Measurements from ENCODE around the gene MDH2. TPM values are rescaled to one million over a fixed set of nuclear protein-coding genes. Genes with fewer than 3 reads are reported as not detected.

MDH2 gene
- total RNA-seq, 1 donor from 2014 or later = 125 TPM

GRCh38 chr7:76060842-76061241, 12.9 kb downstream of the MDH2 start:
- ChIA-PET POLR2A (no interaction called here), CTCF (no interaction called here)
- Mint-ChIP-seq H3K27me3 (no peaks in the 10 kb centered on the region), H3K4me1 (no peaks in the 10 kb centered on the region), H3K4me3 (no peak overlapping the region), H3K27ac (no peak overlapping the region), H3K9me3 (no peaks in the 10 kb centered on the region), H3K36me3 (ENCODE audit: low read depth) (peaks cover 91% of the 10 kb centered on the region)
- no peak for DNase-seq
- no peak for TF ChIP-seq CTCF (IDR thresholded peaks at IDR 0.05)
- no peak for ATAC-seq (ENCODE audit: low read depth)
- intact Hi-C loops (cut with micrococcal nuclease) = no loop called here

- intact Hi-C loops (cut with micrococcal nuclease) = no loop called here
- ChIA-PET POLR2A (no interaction called here), CTCF (no interaction called here)
- TF ChIP-seq CTCF (IDR thresholded peaks at IDR 0.05) = no peak
- H3K36me3 Mint-ChIP-seq (ENCODE audit: low read depth) = peaks cover 95% of the 10 kb centered on the region
- ATAC-seq (ENCODE audit: low read depth) = no peak
- H3K4me1 Mint-ChIP-seq = no peaks in the 10 kb centered on the region
- H3K9me3 Mint-ChIP-seq = no peaks in the 10 kb centered on the region
- no peak for DNase-seq
- H3K4me3 Mint-ChIP-seq = no peak overlapping the region
- no peak overlapping the region for H3K27ac Mint-ChIP-seq
- H3K27me3 Mint-ChIP-seq = no peaks in the 10 kb centered on the region
Measured at GRCh38 chr7:76062254-76062653, 14.3 kb downstream of the MDH2 start.

- Mint-ChIP-seq H3K27me3 (no peaks in the 10 kb centered on the region), H3K4me1 (no peaks in the 10 kb centered on the region), H3K4me3 (no peak overlapping the region), H3K9me3 (no peaks in the 10 kb centered on the region), H3K36me3 (ENCODE audit: low read depth) (peaks cover 91% of the 10 kb centered on the region), H3K27ac (no peak overlapping the region)
- no peak for TF ChIP-seq CTCF (IDR thresholded peaks at IDR 0.05)
- CTCF ChIA-PET = no interaction called here
- DNase-seq = no peak
- intact Hi-C loops (cut with micrococcal nuclease) = no loop called here
- POLR2A ChIA-PET = no interaction called here
- ATAC-seq (ENCODE audit: low read depth) = no peak
Measured at GRCh38 chr7:76063114-76063513, 15.2 kb downstream of the MDH2 start.

DNA sequence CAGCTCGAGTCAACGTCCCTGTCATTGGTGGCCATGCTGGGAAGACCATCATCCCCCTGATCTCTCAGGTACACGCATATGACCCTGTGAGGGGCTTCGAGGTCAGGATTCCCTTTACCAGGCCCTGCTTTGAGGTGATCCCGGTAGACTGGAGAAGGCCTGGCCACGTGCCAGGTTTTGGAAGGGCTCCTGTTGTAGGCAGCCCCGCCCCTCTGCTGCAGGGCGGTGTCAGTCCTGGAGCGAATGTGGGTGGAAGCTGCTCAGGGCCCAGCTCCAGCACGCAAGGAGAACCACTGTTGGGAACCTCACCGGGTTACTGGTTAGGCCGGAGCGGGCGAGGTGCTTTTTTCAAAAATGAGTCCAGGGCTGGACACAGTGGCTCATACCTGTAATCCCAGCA, 15.6 kb downstream of the MDH2 start:
- no peak for TF ChIP-seq CTCF (IDR thresholded peaks at IDR 0.05)
- POLR2A ChIA-PET = no interaction called here

GRCh38 chr7:76064208-76064970, 16.5 kb downstream of the MDH2 start:
- Mint-ChIP-seq H3K4me1 (no peaks in the 10 kb centered on the region), H3K9me3 (no peaks in the 10 kb centered on the region), H3K4me3 (no peak overlapping the region), H3K36me3 (ENCODE audit: low read depth) (peaks cover 78% of the 10 kb centered on the region), H3K27ac (no peak overlapping the region), H3K27me3 (no peaks in the 10 kb centered on the region)
- ATAC-seq (ENCODE audit: low read depth) (no peak), DNase-seq (no peak)
- intact Hi-C loops (cut with micrococcal nuclease) = no loop called here
- no peak for TF ChIP-seq CTCF (IDR thresholded peaks at IDR 0.05)
- ChIA-PET POLR2A (no interaction called here), CTCF (no interaction called here)

More for the DNA sequence above, 15.6 kb downstream of the MDH2 start:
- H3K4me3 Mint-ChIP-seq = no peak overlapping the region
- H3K4me1 Mint-ChIP-seq = no peaks in the 10 kb centered on the region
- CTCF ChIA-PET = no interaction called here
- ATAC-seq (ENCODE audit: low read depth) = no peak
- intact Hi-C loops (cut with micrococcal nuclease) = no loop called here
- H3K36me3 Mint-ChIP-seq (ENCODE audit: low read depth) = peaks cover 87% of the 10 kb centered on the region
- no peaks in the 10 kb centered on the region for H3K9me3 Mint-ChIP-seq
- no peak overlapping the region for H3K27ac Mint-ChIP-seq
- no peak for DNase-seq
- no peaks in the 10 kb centered on the region for H3K27me3 Mint-ChIP-seq
